Right lobe of liver (tissue), 4 donors: ENCODE results near the gene TRIP10.

ENCODE experiments used
- POLR2A ChIP-seq: fragments of 450-650 bp; IDR thresholded peaks from one replicate; pipeline ENCODE4 v1.6.1; 2017; ENCODE audit warnings: antibody characterized with exemption, mild to moderate bottlenecking
- TF ChIP-seq, protein P1 (sequence below), 4 donors: fragments of 200-600 bp in 3 of 4; fragments of 450-650 bp in 1 of 4; IDR thresholded peaks; one replicate each; pipeline versions ENCODE4 v1.5.1 to v1.8.0; 2016 to 2022; ENCODE audit warnings: antibody characterized with exemption in 4 of 4, mild to moderate bottlenecking in 2 of 4
- donor health status: DM: no; HTN: no; CAD: no.
- donor health status: DM: no; HTN: no; CAD: no.
- donor health status: DM: no; HTN: yes; CAD: no.

DNA sequence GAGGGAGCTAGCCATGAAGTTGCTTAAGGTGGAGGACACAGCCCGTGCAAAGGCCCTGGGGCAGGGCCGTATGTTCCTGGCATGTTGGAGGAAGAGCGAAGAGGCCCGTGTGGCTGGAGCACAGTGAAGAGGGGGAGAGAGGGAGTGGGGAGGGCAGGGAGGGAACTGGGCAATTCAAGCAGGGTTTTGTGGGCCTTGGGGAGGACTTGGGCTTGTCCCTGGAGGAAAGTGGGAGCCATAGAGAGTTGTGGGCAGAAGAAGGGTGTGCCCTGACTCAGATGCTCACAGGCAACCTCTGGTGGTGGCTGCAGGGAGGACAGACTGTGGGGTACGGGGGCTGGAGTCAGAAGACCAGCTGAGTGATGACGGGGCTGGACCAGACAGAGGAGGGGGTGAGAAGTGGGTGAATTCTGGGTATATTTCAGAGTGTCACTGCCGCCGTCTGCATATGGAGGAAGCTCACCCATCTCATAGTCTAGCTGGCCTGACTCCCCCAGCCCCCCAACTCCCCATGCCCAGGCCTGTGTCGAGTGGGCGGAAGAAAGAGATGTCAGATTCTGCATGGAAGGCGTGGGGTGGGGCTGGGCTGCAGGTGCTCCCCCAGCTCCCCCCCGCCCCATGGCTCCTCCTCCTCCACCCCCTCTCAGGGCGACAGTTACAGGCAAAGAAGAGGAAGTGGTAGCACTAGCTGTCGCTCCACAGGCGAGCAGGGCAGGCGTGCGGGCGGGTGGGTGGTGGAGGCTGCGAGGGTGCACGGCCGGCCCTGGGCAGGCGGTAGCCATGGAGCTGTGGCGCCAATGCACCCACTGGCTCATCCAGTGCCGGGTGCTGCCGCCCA lies 32.8 kb downstream of the TRIP10 start, which contains the start of gene VAV1:
- TF ChIP-seq, protein P1, sequence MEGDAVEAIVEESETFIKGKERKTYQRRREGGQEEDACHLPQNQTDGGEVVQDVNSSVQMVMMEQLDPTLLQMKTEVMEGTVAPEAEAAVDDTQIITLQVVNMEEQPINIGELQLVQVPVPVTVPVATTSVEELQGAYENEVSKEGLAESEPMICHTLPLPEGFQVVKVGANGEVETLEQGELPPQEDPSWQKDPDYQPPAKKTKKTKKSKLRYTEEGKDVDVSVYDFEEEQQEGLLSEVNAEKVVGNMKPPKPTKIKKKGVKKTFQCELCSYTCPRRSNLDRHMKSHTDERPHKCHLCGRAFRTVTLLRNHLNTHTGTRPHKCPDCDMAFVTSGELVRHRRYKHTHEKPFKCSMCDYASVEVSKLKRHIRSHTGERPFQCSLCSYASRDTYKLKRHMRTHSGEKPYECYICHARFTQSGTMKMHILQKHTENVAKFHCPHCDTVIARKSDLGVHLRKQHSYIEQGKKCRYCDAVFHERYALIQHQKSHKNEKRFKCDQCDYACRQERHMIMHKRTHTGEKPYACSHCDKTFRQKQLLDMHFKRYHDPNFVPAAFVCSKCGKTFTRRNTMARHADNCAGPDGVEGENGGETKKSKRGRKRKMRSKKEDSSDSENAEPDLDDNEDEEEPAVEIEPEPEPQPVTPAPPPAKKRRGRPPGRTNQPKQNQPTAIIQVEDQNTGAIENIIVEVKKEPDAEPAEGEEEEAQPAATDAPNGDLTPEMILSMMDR (IDR thresholded peaks at IDR 0.05), result peak in 1 of 4 donors; percentile 23
- TF ChIP-seq POLR2A, result no peak
